ENCODE data around the gene FXN.

DNA sequence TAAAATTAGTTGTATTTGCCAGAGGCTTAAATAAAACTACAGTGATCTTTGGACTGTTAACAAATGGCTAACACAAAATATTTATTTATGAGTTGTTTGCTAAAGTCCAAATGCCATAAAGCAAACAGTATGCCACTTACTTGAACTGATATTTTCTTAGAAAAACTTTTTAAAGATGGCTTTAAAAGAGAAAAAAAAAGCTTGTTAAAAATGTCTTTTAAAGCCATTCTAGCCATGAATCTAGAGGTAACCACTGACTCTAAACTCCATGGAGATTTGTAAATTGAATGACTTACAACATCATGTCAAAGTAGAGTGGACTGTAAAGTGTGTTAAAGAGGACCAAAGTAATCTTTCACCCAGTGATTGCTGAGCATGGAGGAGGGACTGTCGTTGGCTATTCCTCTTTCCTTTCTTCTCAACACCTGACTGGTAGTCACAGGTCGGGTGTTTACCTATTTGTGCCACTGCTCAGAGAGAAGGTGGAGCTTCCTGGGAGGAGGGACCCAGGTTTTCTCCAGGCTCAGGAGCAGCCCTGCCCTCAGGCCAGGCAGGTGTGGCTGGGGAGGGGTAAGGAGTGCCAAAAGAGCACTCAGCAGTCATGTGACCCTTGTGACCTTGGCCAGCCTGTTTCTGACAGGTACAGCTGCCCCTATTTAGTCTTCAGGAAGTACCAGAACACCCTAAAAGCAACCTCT, 69.4 kb downstream of the FXN start:
- TF ChIP-seq, protein P1, sequence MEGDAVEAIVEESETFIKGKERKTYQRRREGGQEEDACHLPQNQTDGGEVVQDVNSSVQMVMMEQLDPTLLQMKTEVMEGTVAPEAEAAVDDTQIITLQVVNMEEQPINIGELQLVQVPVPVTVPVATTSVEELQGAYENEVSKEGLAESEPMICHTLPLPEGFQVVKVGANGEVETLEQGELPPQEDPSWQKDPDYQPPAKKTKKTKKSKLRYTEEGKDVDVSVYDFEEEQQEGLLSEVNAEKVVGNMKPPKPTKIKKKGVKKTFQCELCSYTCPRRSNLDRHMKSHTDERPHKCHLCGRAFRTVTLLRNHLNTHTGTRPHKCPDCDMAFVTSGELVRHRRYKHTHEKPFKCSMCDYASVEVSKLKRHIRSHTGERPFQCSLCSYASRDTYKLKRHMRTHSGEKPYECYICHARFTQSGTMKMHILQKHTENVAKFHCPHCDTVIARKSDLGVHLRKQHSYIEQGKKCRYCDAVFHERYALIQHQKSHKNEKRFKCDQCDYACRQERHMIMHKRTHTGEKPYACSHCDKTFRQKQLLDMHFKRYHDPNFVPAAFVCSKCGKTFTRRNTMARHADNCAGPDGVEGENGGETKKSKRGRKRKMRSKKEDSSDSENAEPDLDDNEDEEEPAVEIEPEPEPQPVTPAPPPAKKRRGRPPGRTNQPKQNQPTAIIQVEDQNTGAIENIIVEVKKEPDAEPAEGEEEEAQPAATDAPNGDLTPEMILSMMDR (IDR thresholded peaks at IDR 0.05) = no peak
- TF ChIP-seq POLR2A (IDR thresholded peaks at IDR 0.05) = no peak

Data from esophagus squamous epithelium (tissue), 4 donors.